GM20000 (cell line): ENCODE results near the gene PKD2L2.

Source experiments
- DNase-seq: peaks from one replicate; pipeline ENCODE4 v3.0.0; 2012; ENCODE audit warnings: low spot score
- CTCF ChIP-seq: IDR thresholded peaks from 2 replicates; pipeline ENCODE4 v1.5.1; 2012; ENCODE audit warnings: mild to moderate bottlenecking, control low read depth; ENCODE audit errors: extremely low read depth, missing control alignments

The PKD2L2 gene

GRCh38 chr5:137890845-137891244 is 1.6 kb downstream of the PKD2L2 start:
- no peak for DNase-seq
- no peak for TF ChIP-seq CTCF

- TF ChIP-seq CTCF, result no peak
- DNase-seq, result no peak
Observed at GRCh38 chr5:137891849-137892248, 2.6 kb downstream of the PKD2L2 start.

GRCh38 chr5:137894586-137894985 is 5.3 kb downstream of the PKD2L2 start:
- TF ChIP-seq CTCF, result no peak
- no peak for DNase-seq

- no peak for DNase-seq
- no peak for TF ChIP-seq CTCF
Observed at GRCh38 chr5:137896560-137896959, 7.3 kb downstream of the PKD2L2 start.

- TF ChIP-seq CTCF, result no peak
- DNase-seq, result no peak
Observed at GRCh38 chr5:137899493-137899892, 10.2 kb downstream of the PKD2L2 start.

GRCh38 chr5:137901011-137901817 is 12.0 kb downstream of the PKD2L2 start:
- DNase-seq, result no peak
- no peak for TF ChIP-seq CTCF

- TF ChIP-seq CTCF, result no peak
- DNase-seq, result peak; percentile 2
Observed at GRCh38 chr5:137902408-137903133, 13.3 kb downstream of the PKD2L2 start.
